Activated naive CD8-positive, alpha-beta T cell treated with anti-CD3 and anti-CD28 coated beads, Interleukin-2, amount 50 U/mL, for 24 hours (primary cell): ENCODE data around the gene ASCL2.

Source experiments
- ATAC-seq: fragments of 150-1000 bp; cut with Tn5 transposase; one replicate; pipeline ENCODE4 v1.10.0; 2021
- DNase-seq: peaks from one replicate; pipeline ENCODE4 v3.0.0; 2021
- H3K27ac Mint-ChIP-seq: one replicate; pipeline ENCODE4 v1.8.0; 2021; ENCODE audit warnings: mild to moderate bottlenecking, mixed read lengths
- H3K27me3 Mint-ChIP-seq: one replicate; pipeline ENCODE4 v1.8.0; 2021; ENCODE audit warnings: mixed read lengths
- H3K36me3 Mint-ChIP-seq: one replicate; pipeline ENCODE4 v1.8.0; 2021; ENCODE audit warnings: low read depth, mixed read lengths
- H3K4me1 Mint-ChIP-seq: one replicate; pipeline ENCODE4 v1.8.0; 2021; ENCODE audit warnings: mixed read lengths
- H3K4me3 Mint-ChIP-seq: one replicate; pipeline ENCODE4 v1.8.0; 2021; ENCODE audit warnings: mild to moderate bottlenecking, moderate library complexity, mixed read lengths
- H3K9me3 Mint-ChIP-seq: one replicate; pipeline ENCODE4 v1.8.0; 2021; ENCODE audit warnings: mixed read lengths

The ASCL2 gene

GRCh38 chr11:2311353-2312133 lies 41.2 kb upstream of the ASCL2 start:
- ATAC-seq (no peak), DNase-seq (no peak)
- Mint-ChIP-seq H3K4me1 (peaks cover under 1% of the 10 kb centered on the region), H3K27me3 (no peaks in the 10 kb centered on the region), H3K36me3 (no peaks in the 10 kb centered on the region), H3K27ac (no peak overlapping the region), H3K9me3 (no peaks in the 10 kb centered on the region), H3K4me3 (no peak overlapping the region)

GRCh38 chr11:2310786-2311352 lies 40.5 kb upstream of the ASCL2 start:
- Mint-ChIP-seq H3K27ac (no peak overlapping the region), H3K4me1 (peaks cover 7% of the 10 kb centered on the region), H3K36me3 (no peaks in the 10 kb centered on the region), H3K4me3 (no peak overlapping the region), H3K9me3 (no peaks in the 10 kb centered on the region), H3K27me3 (no peaks in the 10 kb centered on the region)
- no peak for DNase-seq
- no peak for ATAC-seq

- DNase-seq (no peak), ATAC-seq (no peak)
- H3K4me1 Mint-ChIP-seq = peaks cover 12% of the 10 kb centered on the region
- no peak overlapping the region for H3K4me3 Mint-ChIP-seq
- H3K36me3 Mint-ChIP-seq = no peaks in the 10 kb centered on the region
- no peaks in the 10 kb centered on the region for H3K27me3 Mint-ChIP-seq
- no peak overlapping the region for H3K27ac Mint-ChIP-seq
- no peaks in the 10 kb centered on the region for H3K9me3 Mint-ChIP-seq
These were observed 39.8 kb upstream of the ASCL2 start for GRCh38 chr11:2310073-2310785.

GRCh38 chr11:2309251-2310072 lies 39.1 kb upstream of the ASCL2 start:
- H3K4me1 Mint-ChIP-seq = peaks cover 16% of the 10 kb centered on the region
- no peaks in the 10 kb centered on the region for H3K9me3 Mint-ChIP-seq
- no peak overlapping the region for H3K27ac Mint-ChIP-seq
- no peaks in the 10 kb centered on the region for H3K27me3 Mint-ChIP-seq
- DNase-seq = no peak
- H3K4me3 Mint-ChIP-seq = no peak overlapping the region
- ATAC-seq = no peak
- no peaks in the 10 kb centered on the region for H3K36me3 Mint-ChIP-seq

- Mint-ChIP-seq H3K4me3 (no peak overlapping the region), H3K36me3 (no peaks in the 10 kb centered on the region), H3K27me3 (no peaks in the 10 kb centered on the region), H3K4me1 (peaks cover 22% of the 10 kb centered on the region), H3K27ac (no peak overlapping the region), H3K9me3 (no peaks in the 10 kb centered on the region)
- no peak for ATAC-seq
- DNase-seq = no peak
These were observed 38.3 kb upstream of the ASCL2 start for GRCh38 chr11:2308713-2309112.

GRCh38 chr11:2307501-2308331 lies 37.3 kb upstream of the ASCL2 start:
- peaks cover 29% of the 10 kb centered on the region for H3K4me1 Mint-ChIP-seq
- no peak overlapping the region for H3K4me3 Mint-ChIP-seq
- no peaks in the 10 kb centered on the region for H3K27me3 Mint-ChIP-seq
- DNase-seq (no peak), ATAC-seq (no peak)
- H3K36me3 Mint-ChIP-seq = no peaks in the 10 kb centered on the region
- no peak overlapping the region for H3K27ac Mint-ChIP-seq
- no peaks in the 10 kb centered on the region for H3K9me3 Mint-ChIP-seq

- Mint-ChIP-seq H3K36me3 (no peaks in the 10 kb centered on the region), H3K27ac (no peak overlapping the region), H3K4me3 (no peak overlapping the region), H3K9me3 (no peaks in the 10 kb centered on the region), H3K27me3 (no peaks in the 10 kb centered on the region), H3K4me1 (peaks cover 32% of the 10 kb centered on the region)
- DNase-seq (no peak), ATAC-seq (no peak)
These were observed 36.6 kb upstream of the ASCL2 start for GRCh38 chr11:2306877-2307500.

- H3K27me3 Mint-ChIP-seq = no peaks in the 10 kb centered on the region
- peak overlapping the region; percentile 86 for H3K27ac Mint-ChIP-seq
- peaks cover 37% of the 10 kb centered on the region for H3K4me1 Mint-ChIP-seq
- H3K4me3 Mint-ChIP-seq = peak overlapping the region; percentile 68
- DNase-seq (no peak), ATAC-seq (no peak)
- H3K36me3 Mint-ChIP-seq = no peaks in the 10 kb centered on the region
- H3K9me3 Mint-ChIP-seq = no peaks in the 10 kb centered on the region
These were observed 36.0 kb upstream of the ASCL2 start for GRCh38 chr11:2306452-2306823.

GRCh38 chr11:2305788-2306451 lies 35.5 kb upstream of the ASCL2 start:
- DNase-seq = peak; percentile 27
- Mint-ChIP-seq H3K36me3 (no peaks in the 10 kb centered on the region), H3K4me1 (peaks cover 39% of the 10 kb centered on the region), H3K27ac (peak overlapping the region; percentile 86), H3K27me3 (no peaks in the 10 kb centered on the region), H3K9me3 (no peaks in the 10 kb centered on the region), H3K4me3 (peak overlapping the region; percentile 68)
- ATAC-seq = no peak

- H3K27ac Mint-ChIP-seq = peak overlapping the region; percentile 86
- ATAC-seq (peak; percentile 56), DNase-seq (peak; percentile 94)
- H3K4me1 Mint-ChIP-seq = peaks cover 44% of the 10 kb centered on the region
- no peaks in the 10 kb centered on the region for H3K36me3 Mint-ChIP-seq
- no peaks in the 10 kb centered on the region for H3K9me3 Mint-ChIP-seq
- no peaks in the 10 kb centered on the region for H3K27me3 Mint-ChIP-seq
- H3K4me3 Mint-ChIP-seq = peak overlapping the region; percentile 68
These were observed 34.9 kb upstream of the ASCL2 start for GRCh38 chr11:2305140-2305778.

- Mint-ChIP-seq H3K36me3 (no peaks in the 10 kb centered on the region), H3K27me3 (no peaks in the 10 kb centered on the region), H3K4me3 (peak overlapping the region; percentile 84), H3K4me1 (peaks cover 45% of the 10 kb centered on the region), H3K27ac (peak overlapping the region; percentile 49), H3K9me3 (no peaks in the 10 kb centered on the region)
- no peak for DNase-seq
- ATAC-seq = no peak
These were observed 34.2 kb upstream of the ASCL2 start for GRCh38 chr11:2304506-2305139.

GRCh38 chr11:2303627-2304505 lies 33.5 kb upstream of the ASCL2 start:
- no peak for DNase-seq
- Mint-ChIP-seq H3K4me1 (peaks cover 51% of the 10 kb centered on the region), H3K36me3 (no peaks in the 10 kb centered on the region), H3K9me3 (no peaks in the 10 kb centered on the region), H3K27me3 (no peaks in the 10 kb centered on the region), H3K27ac (peak overlapping the region; percentile 92), H3K4me3 (peak overlapping the region; percentile 84)
- ATAC-seq = no peak
